SK-N-SH treated with all-trans-retinoic acid at 6 μM for 48 hours (cell line): ENCODE data around the gene ABCG5.

ENCODE experiments used
- ARNTL ChIP-seq: fragments of 450-650 bp; formaldehyde crosslinking; IDR thresholded peaks from 2 replicates; pipeline ENCODE4 v1.5.0; 2020; ENCODE audit warnings: low read depth, mild to moderate bottlenecking, moderate library complexity, borderline replicate concordance
- CREB5 ChIP-seq: fragments of 250-450 bp; sonication (Bioruptor Pico); IDR thresholded peaks from 2 replicates; pipeline ENCODE4 v1.5.1; 2020; ENCODE audit warnings: low read depth, mild to moderate bottlenecking, moderate library complexity
- CSRNP3 ChIP-seq: fragments of 250-450 bp; sonication (Bioruptor Pico); IDR thresholded peaks from 2 replicates; pipeline ENCODE4 v1.5.1; 2021; ENCODE audit warnings: mild to moderate bottlenecking, moderate library complexity
- ESRRG ChIP-seq: fragments of 250-450 bp; sonication (Bioruptor Pico); IDR thresholded peaks from 2 replicates; pipeline ENCODE4 v1.6.1; 2021; ENCODE audit warnings: mild to moderate bottlenecking
- PATZ1 ChIP-seq: fragments of 250-450 bp; sonication (Bioruptor Pico); IDR thresholded peaks from 2 replicates; pipeline ENCODE4 v1.8.0; 2020; ENCODE audit warnings: mild to moderate bottlenecking, moderate library complexity, borderline replicate concordance
- ZFP30 ChIP-seq: fragments of 450-650 bp; formaldehyde crosslinking; IDR thresholded peaks from 2 replicates; pipeline ENCODE4 v1.5.0; 2022; ENCODE audit warnings: mild to moderate bottlenecking, moderate library complexity

- TF ChIP-seq PATZ1 (CRISPR knock-in tag) (no peak), ESRRG (CRISPR knock-in tag) (no peak), ARNTL (CRISPR knock-in tag) (no peak), CREB5 (no peak), CSRNP3 (CRISPR knock-in tag) (no peak), ZFP30 (CRISPR knock-in tag) (no peak)
Measured at GRCh38 chr2:43854671-43855070, 16.0 kb upstream of the ABCG5 start.
